Measurements from ENCODE around the gene FUNDC1.

FUNDC1 gene

GRCh38 chrX:44480591-44480990, 62.1 kb downstream of the FUNDC1 start:
- Histone ChIP-seq H4K20me1 (ENCODE audit: insufficient read depth, low read length, poor library complexity, severe bottlenecking) (no peaks in the 10 kb centered on the region), H3K27me3 (ENCODE audit: insufficient read depth, low read length, poor library complexity, severe bottlenecking) (no peaks in the 10 kb centered on the region), H3K79me2 (ENCODE audit: insufficient read depth, low read length) (no peaks in the 10 kb centered on the region), H3K36me3 (ENCODE audit: insufficient read depth, low read length) (no peaks in the 10 kb centered on the region), H3K9ac (ENCODE audit: low read depth, low read length, poor library complexity, severe bottlenecking) (no peak overlapping the region), H3K4me1 (ENCODE audit: insufficient read depth, low read length, poor library complexity, severe bottlenecking) (no peaks in the 10 kb centered on the region), H3K4me3 (ENCODE audit: low read length, poor library complexity, severe bottlenecking) (no peak overlapping the region), H2AFZ (ENCODE audit: low read length) (no peak overlapping the region), H3K9me3 (ENCODE audit: insufficient read depth, low read depth, low read length) (no peaks in the 10 kb centered on the region), H3K4me2 (ENCODE audit: low read depth, low read length, poor library complexity, severe bottlenecking) (no peak overlapping the region), H3K9me2 (replicated peaks; ENCODE audit: low read depth, low read length) (no peaks in the 10 kb centered on the region), H3F3A (ENCODE audit: low read depth) (no peaks in the 10 kb centered on the region)
- TF ChIP-seq CTCF (conservative IDR thresholded peaks at IDR 0.05; ENCODE audit: low read length): no peak
- no peak for TF ChIP-seq EZH2phosphoT487 (IDR thresholded peaks at IDR 0.05; ENCODE audit: borderline replicate concordance)

GRCh38 chrX:44474410-44474809, 68.2 kb downstream of the FUNDC1 start:
- no peak overlapping the region for H3K4me3 ChIP-seq (ENCODE audit: low read length, poor library complexity, severe bottlenecking)
- no peaks in the 10 kb centered on the region for H4K20me1 ChIP-seq (ENCODE audit: insufficient read depth, low read length, poor library complexity, severe bottlenecking)
- H3K4me2 ChIP-seq (ENCODE audit: low read depth, low read length, poor library complexity, severe bottlenecking): no peak overlapping the region
- no peaks in the 10 kb centered on the region for H3F3A ChIP-seq (ENCODE audit: low read depth)
- no peaks in the 10 kb centered on the region for H3K4me1 ChIP-seq (ENCODE audit: insufficient read depth, low read length, poor library complexity, severe bottlenecking)
- no peak overlapping the region for H3K9ac ChIP-seq (ENCODE audit: low read depth, low read length, poor library complexity, severe bottlenecking)
- H3K9me3 ChIP-seq (ENCODE audit: insufficient read depth, low read depth, low read length): no peaks in the 10 kb centered on the region
- no peak for TF ChIP-seq EZH2phosphoT487 (IDR thresholded peaks at IDR 0.05; ENCODE audit: borderline replicate concordance)
- no peak for TF ChIP-seq CTCF (conservative IDR thresholded peaks at IDR 0.05; ENCODE audit: low read length)
- no peaks in the 10 kb centered on the region for H3K27me3 ChIP-seq (ENCODE audit: insufficient read depth, low read length, poor library complexity, severe bottlenecking)
- no peaks in the 10 kb centered on the region for H3K79me2 ChIP-seq (ENCODE audit: insufficient read depth, low read length)
- no peaks in the 10 kb centered on the region for H3K36me3 ChIP-seq (ENCODE audit: insufficient read depth, low read length)
- no peak overlapping the region for H2AFZ ChIP-seq (ENCODE audit: low read length)
- H3K9me2 ChIP-seq (replicated peaks; ENCODE audit: low read depth, low read length): no peaks in the 10 kb centered on the region

Measured in Loucy (cell line).